Midbrain (tissue), 1 donor: ENCODE data around the gene SDE2.
"Not testable (repeated sequence)": the region's sequence is repeated elsewhere in the genome, so short reads cannot be mapped to it uniquely, and the experiment has no call there.

Experiments
- DNase-seq: peaks from one replicate; lab custom pipeline; 2025; lab: John Stamatoyannopoulos, UW

SDE2 gene

DNA sequence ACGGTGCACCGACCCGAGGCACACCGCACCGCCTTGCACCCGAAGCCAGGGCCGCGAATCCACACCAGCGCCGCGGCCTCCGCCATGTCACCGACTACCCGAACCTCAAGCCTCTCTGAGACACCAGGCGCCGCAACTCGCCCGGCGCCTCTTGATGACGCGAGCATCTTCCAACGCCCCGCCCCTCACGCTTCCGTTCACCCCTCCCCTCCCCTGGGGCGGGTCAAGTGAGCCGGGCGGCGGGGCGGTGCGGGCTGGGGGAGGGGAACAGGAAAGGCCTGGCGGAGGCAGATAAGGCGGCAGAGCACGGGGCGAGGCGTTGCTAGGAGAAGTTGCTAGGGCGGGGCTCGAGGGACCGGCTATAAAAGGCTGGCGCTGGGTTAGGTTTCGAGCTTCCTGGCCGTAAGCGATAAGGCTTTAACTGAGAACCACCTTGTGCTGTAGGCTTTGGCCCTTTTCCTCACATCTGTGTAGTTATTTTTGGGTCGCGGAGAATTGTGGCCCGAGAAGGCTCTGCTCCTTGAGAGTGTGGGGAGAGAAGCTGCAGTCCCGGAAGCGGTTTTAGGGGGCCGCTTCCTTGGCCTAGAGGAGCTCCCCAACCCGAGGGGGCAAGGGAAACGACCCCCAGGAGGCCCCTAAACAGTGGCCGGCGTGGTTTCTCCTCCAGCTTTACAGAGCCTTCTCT lies at the start of gene SDE2:
Gene SDE2 (minus strand): TSS at position 117 of the 685 bp plus-strand sequence. CDS start 31 bp downstream, at position 86.
- DNase-seq = peak; percentile 99

- DNase-seq = no peak
Observed at GRCh38 chr1:226048886-226049285, 49.7 kb upstream of the SDE2 start.

GRCh38 chr1:226047495-226047894 lies 48.4 kb upstream of the SDE2 start:
- no peak for DNase-seq

DNA sequence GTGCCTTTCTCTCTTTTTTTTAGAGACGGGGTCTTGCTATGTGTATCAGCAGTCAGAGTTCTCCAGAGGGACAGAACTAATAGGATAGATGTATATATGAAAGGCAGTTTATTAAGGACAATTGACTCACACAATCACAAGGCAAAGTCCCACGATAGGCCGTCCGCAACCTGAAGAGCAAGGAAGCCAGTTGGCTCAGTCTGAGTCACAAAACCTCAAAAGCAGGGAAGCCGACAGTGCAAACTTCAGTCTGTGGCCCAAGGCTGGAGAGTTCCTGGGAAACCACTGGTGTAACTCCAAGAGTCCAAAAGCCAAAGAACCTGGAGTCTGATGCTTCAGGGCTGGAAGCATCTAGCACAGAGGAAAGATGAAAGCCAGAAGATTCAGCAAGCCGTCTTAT lies 47.1 kb upstream of the SDE2 start:
- no peak for DNase-seq

DNA sequence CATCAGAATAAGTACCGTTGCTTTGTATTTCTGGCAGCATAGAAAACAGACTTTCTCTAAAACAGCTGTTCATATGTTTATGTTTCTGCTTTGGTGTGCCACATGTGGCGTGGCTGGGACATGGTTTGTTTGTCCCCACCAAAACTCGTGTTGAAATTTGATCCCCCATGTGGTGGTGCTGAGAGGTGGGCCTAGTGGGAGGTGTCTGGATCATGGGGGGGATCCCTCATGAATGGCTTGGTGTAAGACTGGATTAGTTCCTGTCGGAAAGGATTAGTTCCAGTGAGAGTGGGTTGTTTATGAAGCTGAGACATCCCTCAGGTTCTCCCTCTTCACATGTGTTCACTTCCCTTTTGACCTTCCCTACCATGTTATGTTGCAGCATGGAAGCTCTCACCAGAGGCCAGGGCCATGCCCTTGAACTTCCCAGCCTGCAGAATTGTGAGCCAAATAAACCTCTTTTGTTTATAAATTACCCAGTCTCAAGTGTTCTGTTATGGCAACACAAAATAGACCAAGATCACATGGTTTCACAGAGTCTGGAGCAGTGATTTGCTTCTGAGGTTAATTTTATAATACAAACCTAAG lies 45.5 kb upstream of the SDE2 start:
- DNase-seq = no peak

DNA sequence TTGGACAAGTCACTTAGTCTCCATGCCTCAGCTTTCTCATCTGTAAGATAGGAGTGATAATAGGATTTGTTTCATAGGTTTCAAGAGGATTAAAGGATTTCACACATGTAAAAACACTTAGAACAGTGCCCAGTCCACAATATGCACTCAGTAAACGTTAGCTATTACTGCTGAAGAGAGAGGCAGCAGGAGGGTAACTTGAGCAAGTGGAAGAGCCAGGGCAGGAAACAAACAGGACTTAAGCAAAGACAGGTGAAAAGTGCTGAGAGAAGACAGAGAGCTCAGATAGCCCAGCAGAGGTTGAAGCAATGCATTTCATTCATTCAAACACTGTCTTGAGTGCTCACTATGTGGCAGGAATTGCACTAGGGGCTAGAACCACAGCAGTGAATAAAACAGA lies 42.3 kb upstream of the SDE2 start:
- no peak for DNase-seq

GRCh38 chr1:226038661-226039060 lies 39.5 kb upstream of the SDE2 start:
- DNase-seq = no peak

- DNase-seq = no peak
Observed at GRCh38 chr1:226035915-226036314, 36.8 kb upstream of the SDE2 start.

DNA sequence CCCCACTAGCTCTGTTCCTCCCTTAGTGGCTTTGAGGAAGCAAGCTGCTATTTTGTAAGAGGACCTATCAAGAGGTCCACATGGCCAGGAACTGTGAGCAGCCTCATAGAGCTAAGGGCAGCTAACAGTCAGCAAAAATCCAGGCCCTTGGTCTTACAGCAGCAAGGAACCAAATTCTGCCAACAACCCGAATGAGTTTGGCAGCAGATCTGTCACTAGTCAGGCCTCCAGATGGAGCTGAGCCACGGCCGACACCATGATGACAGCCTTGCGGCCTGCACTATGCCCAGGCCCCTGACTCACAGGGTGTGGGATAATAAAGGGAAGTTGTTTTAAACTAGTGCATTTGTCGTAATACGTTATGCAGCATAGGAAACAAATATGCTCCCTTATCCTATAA lies 35.3 kb upstream of the SDE2 start:
- peak; percentile 74 for DNase-seq

- no peak for DNase-seq
Observed at GRCh38 chr1:226033991-226034390, 34.8 kb upstream of the SDE2 start.

- DNase-seq = no peak
Observed at GRCh38 chr1:226033582-226033981, 34.4 kb upstream of the SDE2 start.

DNA sequence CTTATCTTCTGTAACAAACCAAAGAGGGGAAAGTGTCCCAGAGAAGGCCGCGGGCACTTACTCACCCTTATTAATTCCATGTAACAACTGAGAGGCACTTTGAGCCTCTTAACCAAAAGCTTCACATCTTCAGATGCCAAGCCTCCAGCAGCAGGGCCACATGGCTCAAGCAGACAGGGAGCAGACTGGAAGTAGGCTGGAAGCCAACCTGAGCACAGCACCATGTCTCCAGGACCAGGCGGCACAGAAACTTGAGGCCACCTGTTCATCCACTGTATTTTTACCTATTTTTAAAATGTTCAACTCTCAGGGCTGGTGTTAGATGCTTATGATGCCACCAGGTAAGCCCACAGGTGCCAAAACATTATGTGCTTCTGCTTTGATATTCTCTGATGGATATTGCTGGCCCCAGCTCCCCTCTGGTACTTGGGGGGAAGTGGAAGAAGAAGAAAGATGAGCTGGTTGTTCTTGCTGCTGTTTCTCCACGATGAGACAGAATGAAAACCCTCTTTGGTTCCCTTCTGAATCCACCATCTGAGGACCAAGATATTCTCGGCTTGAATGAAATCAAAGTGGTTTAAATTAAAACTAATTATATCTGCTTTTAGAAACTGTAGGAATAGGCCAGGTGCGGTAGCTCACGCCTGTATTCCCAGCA lies 30.6 kb upstream of the SDE2 start:
- no peak for DNase-seq

- no peak for DNase-seq
Observed at GRCh38 chr1:226029093-226029496, 30.0 kb upstream of the SDE2 start.

GRCh38 chr1:226027538-226028217 lies 28.5 kb upstream of the SDE2 start:
- no peak for DNase-seq

DNA sequence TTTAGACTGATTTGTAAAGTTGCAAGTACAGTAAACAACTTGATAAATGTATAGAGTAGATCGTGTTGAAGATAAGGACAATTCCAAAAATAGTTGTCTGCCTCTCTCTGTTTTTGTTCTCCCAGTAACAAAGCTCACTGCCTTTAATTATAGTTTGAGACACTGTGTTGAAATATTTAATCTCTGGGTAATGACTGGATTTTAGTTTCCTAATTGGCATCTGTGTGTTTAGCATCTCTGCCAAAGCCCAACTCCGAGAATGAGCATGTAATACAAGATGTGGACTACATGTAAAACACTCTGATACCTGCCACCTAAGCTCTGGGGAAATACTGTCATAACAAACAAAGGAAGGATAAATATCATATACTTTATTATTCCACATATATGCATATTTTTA lies 27.7 kb upstream of the SDE2 start:
- no peak for DNase-seq

GRCh38 chr1:226023735-226024134 lies 24.6 kb upstream of the SDE2 start:
- DNase-seq = no peak

GRCh38 chr1:226021801-226022200 lies 22.7 kb upstream of the SDE2 start:
- no peak for DNase-seq

GRCh38 chr1:226021401-226021800 lies 22.3 kb upstream of the SDE2 start:
- DNase-seq = no peak

GRCh38 chr1:226019572-226019971 lies 20.4 kb upstream of the SDE2 start:
- no peak for DNase-seq

DNA sequence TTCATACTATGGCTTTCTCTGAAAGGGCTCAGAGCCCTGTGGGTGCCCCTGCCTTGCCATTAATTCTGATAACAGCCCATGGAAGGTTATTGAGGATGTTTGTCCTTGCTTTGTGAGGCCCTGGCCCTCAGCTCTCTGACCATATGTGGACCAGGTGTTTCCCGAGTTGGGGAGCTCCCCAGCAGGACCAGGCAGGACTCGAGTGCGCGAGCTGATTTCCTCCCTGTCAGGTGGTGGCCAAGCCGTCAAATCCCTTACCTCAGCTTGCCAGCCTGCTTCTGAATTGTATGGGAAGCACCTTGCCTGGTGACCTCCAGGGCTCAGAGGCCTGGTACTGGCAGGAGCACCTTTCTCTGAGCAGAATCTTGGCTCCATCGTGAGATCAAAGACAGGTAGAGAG lies 17.9 kb upstream of the SDE2 start:
- DNase-seq = no peak

GRCh38 chr1:226009650-226010044 lies 10.5 kb upstream of the SDE2 start:
- no peak for DNase-seq

DNA sequence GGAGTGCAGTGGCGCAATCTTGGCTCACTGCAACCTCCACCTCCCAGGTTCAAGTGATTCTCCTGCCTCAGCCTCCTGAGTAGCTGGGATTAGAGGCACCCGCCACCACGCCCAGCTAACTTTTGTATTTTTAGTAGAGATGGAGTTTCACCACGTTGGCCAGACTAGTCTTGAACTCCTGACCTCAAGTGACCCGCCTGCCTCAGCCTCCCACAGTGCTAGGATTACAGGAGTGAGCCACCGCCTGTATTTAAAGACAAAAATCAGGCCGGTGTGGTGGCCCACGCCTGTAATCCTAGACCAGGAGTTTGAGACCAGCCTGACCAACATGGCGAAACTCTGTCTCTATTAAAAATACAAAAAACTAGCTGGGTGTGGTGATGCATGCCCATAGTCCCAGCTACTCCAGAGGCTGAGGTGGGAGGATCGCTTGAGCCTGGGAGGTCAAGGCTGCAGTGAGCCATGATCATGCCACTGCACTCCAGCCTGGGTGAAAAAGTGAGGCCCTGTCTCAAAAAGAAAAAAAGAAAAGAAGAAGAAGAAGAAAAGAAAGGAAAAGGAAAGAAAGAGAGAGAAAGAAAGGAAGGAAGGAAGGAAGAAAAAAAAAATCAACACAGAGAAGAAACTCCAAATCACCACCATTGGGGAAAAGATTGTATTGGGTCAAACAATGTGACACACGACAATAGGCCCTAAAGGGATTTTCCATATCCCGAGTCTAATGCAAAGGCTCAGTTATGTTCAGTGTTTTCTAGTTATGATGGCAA lies 8.2 kb upstream of the SDE2 start:
- DNase-seq = not testable (repeated sequence)
